NCI-H2171 treated with DMSO at 0.1 percent for 48 hours (cell line): Measurements from ENCODE around the gene DMBT1.

Experiments used
- DNase-seq: peaks from one replicate; lab custom pipeline; 2025; lab: John Stamatoyannopoulos, UW

The DMBT1 gene

DNA sequence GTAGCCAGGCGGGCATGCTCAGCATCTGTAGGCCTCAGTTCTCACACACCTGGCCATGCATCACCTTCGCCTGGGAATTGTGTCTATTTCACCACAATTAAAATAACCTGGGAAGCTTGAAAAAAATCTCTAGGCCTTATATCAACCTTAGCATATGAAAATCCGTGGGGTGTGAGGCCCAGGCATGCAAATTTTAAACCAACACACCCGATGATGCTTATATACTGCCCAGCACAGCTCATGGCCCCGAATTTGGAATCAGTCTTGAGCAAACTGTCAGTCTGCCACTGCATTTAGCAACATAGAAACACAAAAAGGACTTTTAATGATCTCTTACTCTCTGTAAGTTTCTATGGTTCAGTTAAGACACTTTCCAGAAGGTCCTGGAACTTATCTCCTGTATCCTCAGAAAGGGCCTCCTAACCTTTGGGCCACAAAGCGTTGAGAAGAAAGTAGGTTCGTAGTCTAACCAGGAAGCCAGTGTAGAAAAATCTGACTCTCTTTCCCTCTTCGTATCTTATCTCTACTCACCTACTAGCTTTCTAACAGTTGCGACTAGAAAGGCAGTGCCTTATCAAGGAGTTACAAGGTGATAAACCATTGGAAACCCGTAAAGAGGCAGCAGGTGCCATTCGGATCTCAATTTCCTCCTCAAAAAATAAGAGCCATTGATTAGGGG is 12.0 kb upstream of the DMBT1 start:
- DNase-seq, result no peak

DNA sequence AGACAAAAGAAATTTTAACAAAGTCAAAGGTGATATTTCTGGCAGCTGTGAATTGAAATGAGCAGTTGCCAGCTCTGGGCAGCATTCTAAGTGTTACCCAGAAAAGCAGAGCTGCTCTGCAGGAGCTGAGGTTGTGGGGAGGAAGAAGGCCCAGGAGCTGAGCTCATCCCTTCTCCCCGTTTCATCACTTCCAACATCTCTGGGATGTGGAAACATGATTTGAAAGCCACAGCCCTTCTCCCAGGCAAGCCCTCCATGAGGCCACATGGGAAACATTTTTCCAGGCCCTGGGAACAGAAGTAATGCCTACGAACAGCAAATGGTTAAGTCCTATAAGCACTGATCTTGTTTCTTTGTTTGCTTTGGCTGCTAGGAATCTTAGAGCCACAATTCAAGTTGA is 10.9 kb upstream of the DMBT1 start:
- no peak for DNase-seq

DNA sequence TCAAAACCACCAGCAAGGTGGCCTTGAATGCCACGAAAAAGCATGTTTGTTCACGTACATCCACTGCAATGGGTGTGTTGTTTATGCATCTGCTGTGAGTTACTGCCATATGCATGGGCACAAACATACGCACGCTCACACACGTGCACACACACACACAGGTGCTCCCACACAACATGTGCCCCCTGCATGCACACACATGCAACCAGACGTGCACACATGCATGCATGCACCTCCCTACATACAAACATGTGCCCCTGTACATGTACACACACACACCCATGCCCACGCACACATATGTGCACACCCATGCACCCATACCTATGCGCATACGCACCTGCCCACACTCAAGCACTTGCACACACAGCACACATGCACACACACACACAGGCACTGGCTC is 10.1 kb upstream of the DMBT1 start:
- DNase-seq, result no peak

GRCh38 chr10:122550983-122551382 is 9.6 kb upstream of the DMBT1 start:
- DNase-seq, result no peak

GRCh38 chr10:122551450-122551849 is 9.1 kb upstream of the DMBT1 start:
- no peak for DNase-seq

DNA sequence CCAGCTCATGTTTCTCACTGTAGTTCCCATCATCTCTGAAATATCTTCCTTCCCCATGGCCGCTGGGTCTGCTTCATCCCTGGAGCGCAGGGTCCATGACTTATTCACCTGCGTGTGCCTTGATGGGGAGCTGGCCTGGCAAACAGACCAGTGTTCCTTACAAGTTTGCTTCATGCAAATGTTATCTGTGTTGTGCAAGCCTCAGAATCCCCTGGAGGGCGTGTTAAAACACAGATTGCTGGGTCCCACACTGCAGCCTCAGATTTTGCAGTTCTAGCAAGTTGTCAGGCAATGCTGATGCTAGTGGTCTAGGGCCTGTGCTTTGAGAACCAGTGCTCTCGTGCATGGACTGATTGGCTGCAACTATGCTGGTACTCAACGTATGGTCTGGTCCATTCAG is 7.2 kb upstream of the DMBT1 start:
- no peak for DNase-seq

DNA sequence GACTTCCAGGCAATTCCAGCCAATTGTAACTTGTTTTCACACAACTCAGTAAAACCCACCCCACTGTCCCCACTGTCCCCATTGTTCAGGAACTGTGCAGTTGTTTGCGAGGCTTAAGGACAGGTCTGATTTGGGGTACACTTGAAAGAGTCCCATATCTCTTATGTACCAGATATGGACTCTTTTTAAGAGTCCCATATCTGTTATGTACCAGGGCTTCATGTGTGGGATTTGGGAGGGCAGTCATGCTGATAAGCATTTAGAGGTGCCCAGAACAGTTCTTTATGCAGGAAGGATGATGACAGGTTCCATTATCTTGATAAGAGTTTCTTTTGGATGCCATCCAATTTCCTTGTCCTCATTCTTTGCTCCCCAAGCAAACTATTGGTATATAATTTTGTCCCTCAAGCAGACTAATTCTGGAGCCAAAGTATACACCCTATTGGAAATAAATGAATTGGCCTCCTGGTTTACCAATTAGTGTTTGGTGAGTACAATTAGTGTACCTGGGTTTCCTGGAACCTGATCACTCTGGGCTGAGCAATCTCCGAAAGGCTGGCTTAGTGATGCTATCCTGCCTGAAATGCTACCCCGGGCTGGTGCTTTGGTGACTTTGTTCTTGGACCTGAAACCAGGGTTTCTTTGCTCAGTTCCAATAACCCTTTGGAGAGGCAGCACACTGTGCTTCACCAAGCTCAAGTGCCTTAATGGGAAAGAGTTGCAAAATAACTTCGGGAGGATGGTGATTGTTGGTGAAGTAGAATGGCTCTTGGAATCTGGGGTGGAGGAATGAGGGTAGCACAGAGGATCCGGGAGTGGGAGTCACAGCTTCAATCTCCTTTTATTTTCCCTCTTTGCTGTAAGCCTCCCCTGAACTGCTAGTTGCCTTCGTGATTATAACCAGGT is 6.2 kb upstream of the DMBT1 start:
- no peak for DNase-seq

GRCh38 chr10:122555442-122555841 is 5.1 kb upstream of the DMBT1 start:
- peak; percentile 87 for DNase-seq

GRCh38 chr10:122557516-122557915 is 3.0 kb upstream of the DMBT1 start:
- DNase-seq, result no peak

DNA sequence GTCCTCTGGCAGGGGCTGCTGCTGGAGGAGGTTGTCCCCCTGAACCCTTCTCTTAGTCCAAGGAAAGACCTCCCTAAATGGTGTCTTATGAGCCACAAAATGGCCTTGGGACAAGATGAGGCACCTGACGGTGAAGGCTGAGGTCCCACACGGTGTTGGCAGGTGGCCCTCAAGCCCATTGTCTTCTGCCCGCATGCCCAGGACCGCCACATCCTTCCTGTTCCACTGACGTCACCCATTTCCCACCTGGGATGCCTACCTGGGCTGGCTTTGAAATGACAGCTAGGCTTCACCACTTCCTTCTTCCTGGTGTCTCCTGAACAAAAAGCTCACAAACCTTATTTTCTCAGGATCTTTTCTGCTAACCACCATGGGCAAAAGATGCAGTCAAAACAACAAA is 2.1 kb upstream of the DMBT1 start:
- no peak for DNase-seq

- no peak for DNase-seq
These were observed 1.3 kb upstream of the DMBT1 start for GRCh38 chr10:122559228-122559627.

DNA sequence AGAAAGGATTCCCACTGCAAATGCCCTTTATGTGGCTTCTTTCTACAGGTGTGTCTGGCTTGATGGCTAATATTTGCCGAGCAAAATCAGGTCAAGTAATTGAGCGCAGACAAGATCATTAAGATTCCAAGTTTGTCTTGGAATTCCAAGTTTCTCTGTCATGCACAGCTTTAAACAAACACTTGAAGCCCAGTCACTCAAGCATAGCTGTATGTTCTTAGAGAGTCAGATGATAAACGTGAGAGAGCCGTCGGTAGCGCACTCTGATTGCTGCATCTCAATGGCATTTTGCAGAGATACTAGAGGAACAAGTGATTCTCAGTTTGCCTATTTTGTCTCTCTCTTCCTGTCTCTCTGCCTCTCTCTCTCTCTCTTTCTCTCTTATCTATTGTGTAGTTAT is 658 bp downstream of the DMBT1 start:
- no peak for DNase-seq

GRCh38 chr10:122561792-122562191 is 1.2 kb downstream of the DMBT1 start:
- no peak for DNase-seq

GRCh38 chr10:122564980-122565379 is 4.4 kb downstream of the DMBT1 start:
- DNase-seq, result no peak

DNA sequence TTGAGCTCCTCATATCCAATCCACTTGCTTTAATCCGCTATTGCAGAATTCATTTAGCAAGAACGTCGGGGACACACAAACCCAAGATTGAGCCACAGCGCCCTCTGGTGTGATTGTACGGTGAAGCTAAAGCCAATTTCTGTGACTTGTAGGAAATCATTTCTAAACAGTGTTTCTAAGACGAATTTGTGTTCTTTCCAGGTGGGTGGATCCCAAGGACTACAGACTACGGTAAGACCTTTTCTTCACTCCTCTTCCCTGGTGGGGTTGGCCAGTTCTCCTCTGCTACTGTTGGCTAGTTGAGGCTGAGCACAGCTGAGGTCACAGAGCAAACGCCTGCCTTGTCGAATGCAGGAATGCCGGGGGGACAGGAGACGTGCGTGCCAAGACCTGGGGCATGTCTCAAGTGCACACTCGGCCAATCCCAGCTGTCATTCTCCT is 5.2 kb downstream of the DMBT1 start:
- peak; percentile 66 for DNase-seq

GRCh38 chr10:122566632-122567031 is 6.1 kb downstream of the DMBT1 start:
- DNase-seq, result no peak

DNA sequence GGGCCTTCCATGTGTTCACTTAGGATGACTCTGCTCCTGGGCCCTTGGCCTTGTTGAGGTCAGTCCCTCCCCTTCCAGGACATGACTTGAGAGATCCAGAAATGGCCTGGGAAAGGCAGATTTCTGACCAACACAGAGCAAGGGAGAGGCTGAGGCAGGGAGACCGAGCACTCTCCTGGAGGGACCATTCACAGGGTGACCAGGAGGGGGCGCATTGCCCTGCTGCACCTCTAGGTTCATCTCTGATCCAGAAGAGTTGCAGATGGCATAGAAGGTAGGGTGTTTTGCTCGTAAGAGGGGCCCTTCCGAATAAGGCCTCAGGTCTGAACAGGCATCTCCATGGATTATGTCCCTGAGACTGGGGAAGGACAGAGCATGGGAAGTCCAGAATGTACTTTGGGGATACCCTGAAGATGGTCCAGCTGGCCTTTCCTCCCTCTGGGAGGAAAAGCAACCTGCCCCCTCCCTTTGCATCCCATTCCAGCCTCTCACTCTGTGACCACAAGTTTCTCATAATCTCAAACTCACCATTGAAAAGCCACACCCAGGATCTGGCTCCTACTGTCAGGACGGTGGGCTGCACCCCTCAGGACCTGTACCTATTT is 6.6 kb downstream of the DMBT1 start:
- DNase-seq, result no peak

DNA sequence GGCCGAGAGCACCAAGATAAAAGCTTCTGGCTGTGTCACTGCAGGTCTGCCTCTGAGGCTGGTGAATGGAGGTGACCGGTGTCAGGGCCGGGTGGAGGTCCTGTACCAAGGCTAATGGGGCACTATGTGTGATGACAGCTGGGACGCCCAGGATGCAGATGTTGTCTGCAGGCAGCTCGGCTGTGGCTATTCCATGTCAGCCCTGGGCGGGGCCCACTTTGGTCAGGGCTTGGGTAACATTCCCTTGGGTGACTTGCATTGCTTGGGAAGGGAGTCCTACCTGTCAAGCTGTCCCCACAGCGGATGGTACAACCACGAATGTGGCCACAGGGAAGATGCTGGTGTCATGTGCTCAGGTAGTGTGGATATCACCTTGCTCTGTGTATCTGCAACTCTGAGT is 8.0 kb downstream of the DMBT1 start:
- no peak for DNase-seq

DNA sequence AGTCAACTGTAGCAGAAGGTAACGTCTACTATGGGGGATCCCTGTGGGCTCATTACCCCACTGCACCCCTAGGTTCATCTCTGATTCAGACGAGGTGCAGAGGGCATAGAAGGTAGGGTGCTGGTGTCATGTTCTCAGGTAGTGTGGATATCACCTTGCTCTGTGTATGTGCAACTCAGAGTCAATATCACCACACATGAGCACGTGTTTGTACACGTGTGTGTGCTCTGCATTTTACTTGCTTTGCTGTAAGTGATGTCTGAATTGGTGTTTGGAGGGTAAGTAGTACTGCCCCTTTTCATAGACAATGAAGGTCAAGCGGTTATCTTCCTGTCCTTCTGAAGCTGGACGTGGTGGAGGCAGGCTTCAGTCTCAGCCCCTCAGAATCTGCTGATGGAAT is 10.4 kb downstream of the DMBT1 start:
- no peak for DNase-seq

DNA sequence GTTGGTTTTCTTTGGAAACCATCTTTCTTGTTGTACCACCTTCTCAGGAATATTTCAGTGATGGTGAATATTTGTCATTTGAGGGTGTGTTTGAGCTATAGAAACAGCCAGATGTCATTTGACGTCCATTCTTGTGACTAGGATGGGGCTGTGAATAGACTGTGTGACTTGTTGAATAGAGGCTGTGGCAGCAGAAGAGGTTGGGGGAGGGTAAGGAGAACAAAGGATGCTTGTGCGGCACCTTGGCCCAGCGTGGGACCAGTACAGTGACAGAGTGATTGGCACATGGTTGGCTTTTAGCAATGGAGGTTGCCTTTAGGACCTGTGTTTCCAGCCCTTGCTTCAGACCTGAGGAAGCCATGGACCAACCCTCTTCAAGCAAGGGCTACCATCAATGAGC is 11.3 kb downstream of the DMBT1 start:
- no peak for DNase-seq

- DNase-seq, result no peak
These were observed 15.2 kb downstream of the DMBT1 start for GRCh38 chr10:122575776-122576175.

DNA sequence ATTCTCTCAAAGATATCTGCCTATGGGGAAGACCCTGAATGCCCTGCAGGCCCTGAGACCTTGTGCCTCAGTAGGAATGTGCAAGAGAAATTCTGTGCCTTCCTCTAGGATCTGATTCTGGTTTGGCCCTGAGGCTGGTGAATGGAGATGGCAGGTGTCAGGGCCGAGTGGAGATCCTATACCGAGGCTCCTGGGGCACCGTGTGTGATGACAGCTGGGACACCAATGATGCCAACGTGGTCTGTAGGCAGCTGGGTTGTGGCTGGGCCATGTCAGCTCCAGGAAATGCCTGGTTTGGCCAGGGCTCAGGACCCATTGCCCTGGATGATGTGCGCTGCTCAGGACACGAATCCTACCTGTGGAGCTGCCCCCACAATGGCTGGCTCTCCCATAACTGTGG is 15.7 kb downstream of the DMBT1 start:
- DNase-seq, result no peak

DNA sequence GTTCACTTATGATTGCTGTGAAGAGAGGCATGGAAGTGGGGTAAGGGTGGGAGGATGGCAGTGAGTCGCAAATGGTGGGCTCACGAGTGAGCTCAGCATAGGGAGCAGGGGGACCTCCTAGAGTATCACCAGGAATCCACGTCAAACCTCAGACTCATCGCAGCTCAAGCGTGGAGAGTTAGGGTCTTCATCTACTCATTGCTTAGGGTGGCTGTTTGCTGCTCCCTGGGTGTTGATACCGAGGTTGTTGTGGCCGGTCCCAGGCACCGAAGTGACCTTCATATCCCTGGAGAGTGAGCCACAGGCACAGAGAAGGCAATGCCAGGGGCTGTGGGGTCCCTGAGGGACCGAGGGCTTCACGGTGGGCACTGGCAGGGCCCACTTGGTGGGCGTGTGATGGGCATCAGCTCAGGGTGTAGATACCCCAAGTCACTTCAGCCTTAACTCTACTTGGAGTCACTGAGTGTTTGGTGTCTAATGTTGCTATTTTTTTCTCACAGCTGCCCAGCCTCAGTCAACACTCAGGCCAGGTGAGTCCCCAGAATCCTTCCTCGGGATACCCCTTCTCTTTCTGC is 16.8 kb downstream of the DMBT1 start:
- DNase-seq, result no peak
